Omental fat pad (tissue), 4 donors: Measurements from ENCODE around the gene GFI1. TPM values are rescaled to one million over a fixed set of nuclear protein-coding genes. Genes with fewer than 3 reads are reported as not detected.

ENCODE experiments used
- ATAC-seq: fragments of 150-250 bp; one replicate; pipeline ENCODE4 v1.9.1; 2016; ENCODE audit warnings: mild to moderate bottlenecking, moderate library complexity; ENCODE audit not compliant: low FRiP score
- DNase-seq: peaks from one replicate; pipeline ENCODE4 v3.0.0-alpha.2; 2019; ENCODE audit warnings: low spot score
- total RNA-seq, 4 donors: library from RNA; depleted of rRNA; stranded (reverse); fragments of >200 nt; gene quantifications; one replicate each; pipeline ENCODE4 v1.1.0, GENCODE V29; 2016
- TF ChIP-seq, protein P1 (sequence below), 3 donors: fragments of 450-650 bp; IDR thresholded peaks; one replicate each; pipeline ENCODE4 v1.5.1; 2016 to 2017; ENCODE audit warnings: antibody characterized with exemption in 3 of 3, mild to moderate bottlenecking in 3 of 3, moderate library complexity in 2 of 3

Gene GFI1
- total RNA-seq, 4 donors from 2014 or later, result 0.93 to 2.9 (median 1.4) TPM

DNA sequence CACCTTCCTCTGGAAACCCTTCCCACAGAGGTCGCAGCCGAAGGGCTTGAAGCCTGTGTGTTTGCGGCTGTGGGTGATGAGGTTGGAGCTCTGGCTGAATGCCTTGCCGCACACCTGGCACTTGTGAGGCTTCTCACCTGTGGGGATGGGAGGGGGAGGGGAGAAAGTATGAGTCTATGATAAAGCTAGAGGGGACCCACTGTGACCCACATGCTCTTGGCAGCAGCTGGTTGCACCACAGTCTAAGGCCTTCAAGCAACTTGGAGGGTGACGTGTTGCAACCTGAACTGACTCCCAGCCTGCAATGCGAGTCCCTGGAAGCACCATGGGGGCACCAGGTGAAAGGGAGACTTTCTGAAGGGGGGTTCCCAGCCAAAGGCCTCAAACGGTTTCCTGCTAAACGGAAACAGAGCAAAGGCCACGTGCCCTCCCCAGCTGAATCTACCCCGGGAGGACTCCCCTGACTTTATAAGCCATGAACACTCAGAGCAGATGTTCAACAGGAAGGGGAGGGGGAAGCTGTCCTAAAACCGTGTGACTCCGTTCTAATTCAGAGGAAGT, 10.6 kb downstream of the GFI1 start:
- ATAC-seq (no peak), DNase-seq (no peak)
- TF ChIP-seq, protein P1, sequence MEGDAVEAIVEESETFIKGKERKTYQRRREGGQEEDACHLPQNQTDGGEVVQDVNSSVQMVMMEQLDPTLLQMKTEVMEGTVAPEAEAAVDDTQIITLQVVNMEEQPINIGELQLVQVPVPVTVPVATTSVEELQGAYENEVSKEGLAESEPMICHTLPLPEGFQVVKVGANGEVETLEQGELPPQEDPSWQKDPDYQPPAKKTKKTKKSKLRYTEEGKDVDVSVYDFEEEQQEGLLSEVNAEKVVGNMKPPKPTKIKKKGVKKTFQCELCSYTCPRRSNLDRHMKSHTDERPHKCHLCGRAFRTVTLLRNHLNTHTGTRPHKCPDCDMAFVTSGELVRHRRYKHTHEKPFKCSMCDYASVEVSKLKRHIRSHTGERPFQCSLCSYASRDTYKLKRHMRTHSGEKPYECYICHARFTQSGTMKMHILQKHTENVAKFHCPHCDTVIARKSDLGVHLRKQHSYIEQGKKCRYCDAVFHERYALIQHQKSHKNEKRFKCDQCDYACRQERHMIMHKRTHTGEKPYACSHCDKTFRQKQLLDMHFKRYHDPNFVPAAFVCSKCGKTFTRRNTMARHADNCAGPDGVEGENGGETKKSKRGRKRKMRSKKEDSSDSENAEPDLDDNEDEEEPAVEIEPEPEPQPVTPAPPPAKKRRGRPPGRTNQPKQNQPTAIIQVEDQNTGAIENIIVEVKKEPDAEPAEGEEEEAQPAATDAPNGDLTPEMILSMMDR (IDR thresholded peaks at IDR 0.05), result no peak

DNA sequence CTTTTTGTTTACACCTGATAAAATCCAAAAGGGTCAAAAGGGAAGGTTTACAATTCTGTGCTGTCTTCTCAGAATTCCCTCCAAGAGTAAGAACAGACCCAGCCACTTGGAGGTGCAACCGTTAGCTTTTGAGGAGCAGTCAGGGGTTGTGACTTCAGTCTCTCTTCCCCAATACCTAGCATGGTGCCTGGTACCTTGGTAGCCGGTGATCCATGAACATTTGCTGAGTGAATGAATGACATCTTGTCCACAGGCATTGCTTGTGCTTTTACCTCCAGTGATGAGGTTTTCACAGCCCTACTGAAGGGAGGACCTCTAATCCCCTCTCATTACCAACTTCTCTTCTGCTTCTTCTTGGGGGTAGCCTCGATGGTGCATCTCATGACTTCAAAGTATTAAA, 11.7 kb downstream of the GFI1 start:
- no peak for ATAC-seq

DNA sequence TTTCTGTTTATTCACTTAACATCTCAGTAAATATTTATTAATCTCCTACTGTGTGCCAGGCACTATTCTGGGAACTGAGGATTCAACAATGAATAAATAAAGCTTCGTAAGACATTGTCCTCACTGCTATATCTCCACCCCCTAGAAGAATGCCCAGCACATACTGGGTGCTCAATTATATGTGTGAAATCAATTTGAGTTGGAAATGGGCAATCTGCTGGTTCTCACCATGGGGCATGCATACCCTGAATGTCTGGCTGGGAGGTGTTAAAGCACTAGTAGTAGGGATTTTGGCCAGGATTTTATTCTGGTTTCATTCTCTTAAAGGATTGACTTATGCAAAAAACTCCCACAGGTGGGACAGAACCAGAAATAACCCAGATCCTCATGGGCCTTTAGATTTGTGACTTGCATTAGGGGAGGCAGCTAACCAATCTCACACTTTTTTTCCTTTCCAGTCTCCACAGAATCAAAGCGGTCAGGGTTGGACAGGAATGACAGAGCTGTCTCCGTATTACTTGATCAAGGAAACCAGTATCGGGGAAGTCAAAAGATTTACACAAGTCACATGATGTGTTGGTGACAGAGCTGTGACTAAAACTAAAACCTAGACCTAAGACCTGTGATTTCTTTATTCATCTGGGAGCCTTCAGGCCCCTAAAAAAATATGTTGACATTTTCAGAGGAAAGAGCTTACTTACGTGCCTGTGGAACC, 12.8 kb downstream of the GFI1 start:
- ATAC-seq, result no peak
- no peak for DNase-seq
- TF ChIP-seq, protein P1 (IDR thresholded peaks at IDR 0.05), result no peak

More for the DNA sequence above, 11.7 kb downstream of the GFI1 start:
- DNase-seq, result no peak
- TF ChIP-seq, protein P1 (IDR thresholded peaks at IDR 0.05), result no peak

DNA sequence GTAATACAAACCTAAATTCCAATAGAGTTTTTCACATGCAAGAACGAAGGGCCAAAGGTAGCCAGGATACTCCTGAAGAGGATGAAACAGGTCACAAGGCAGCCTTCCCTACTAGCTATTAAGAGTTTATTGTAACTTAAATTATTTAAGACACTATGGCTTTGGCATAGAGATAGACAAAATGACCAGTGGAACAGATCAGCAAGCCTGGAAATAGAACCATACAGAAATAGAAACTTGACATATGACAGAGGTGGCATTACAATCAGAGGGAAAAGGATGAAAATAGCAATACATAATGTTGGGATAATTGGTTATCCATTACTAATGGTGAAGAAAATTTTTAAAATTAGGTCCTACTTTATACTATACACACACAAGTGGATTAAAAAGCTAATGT, 16.5 kb downstream of the GFI1 start:
- TF ChIP-seq, protein P1 (IDR thresholded peaks at IDR 0.05), result no peak
- ATAC-seq (no peak), DNase-seq (no peak)

DNA sequence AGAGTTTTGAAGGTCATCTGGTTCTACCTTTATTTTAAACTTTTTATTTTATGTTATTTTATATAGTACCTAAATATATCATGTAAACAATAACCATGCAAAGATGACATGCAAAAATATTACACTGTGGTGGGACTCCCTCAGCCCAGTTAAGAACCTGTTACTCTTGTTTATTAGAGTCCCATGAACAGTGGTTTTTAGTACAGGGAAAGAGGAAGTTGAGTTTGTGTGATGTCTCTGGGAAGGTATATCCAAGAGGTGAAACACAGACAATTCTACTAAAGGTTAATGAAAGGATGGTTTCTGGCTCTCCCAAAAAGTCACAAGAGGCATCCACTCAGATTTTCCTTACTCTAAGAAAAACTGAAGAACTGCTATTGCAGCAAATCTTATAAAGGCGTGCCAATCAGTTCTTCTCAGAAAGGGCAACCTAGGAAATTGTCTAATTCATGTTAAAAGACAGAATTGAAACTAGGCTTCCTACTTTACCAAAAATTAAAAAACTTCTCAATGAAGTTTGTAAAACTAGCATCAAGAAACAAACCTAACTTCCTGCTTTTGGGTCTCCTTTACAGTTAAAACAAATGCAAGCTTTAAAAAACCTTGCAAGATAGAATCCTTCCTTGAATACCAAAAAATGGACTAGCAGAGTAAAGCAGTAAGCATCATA, 19.9 kb downstream of the GFI1 start:
- ATAC-seq (no peak), DNase-seq (no peak)
- TF ChIP-seq, protein P1 (IDR thresholded peaks at IDR 0.05), result no peak

DNA sequence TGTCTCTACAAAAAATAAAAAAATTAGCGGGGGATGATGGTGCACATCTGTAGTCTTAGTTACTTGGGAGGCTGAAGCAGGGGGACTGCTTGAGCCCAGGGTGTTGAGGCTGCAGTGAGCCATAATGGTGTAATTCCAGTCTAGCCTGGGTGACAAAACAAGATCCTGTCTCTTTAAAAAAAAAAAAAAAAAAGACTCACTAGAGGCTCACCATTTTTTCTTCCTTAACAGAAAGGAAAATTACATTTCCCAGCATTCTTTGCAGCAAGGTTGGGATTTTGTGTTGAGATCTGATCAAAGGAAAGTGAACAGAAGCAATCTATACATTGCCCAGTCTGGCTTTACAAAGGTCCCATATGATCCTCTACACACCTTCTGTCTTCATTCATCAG, 21.5 kb downstream of the GFI1 start:
- TF ChIP-seq, protein P1 (IDR thresholded peaks at IDR 0.05), result no peak
- no peak for DNase-seq
- ATAC-seq, result no peak
